ENCODE results near the gene PCNT.
A peak's percentile ranks its signal among the peaks of the same experiment; 100 is the strongest.

PCNT gene

DNA sequence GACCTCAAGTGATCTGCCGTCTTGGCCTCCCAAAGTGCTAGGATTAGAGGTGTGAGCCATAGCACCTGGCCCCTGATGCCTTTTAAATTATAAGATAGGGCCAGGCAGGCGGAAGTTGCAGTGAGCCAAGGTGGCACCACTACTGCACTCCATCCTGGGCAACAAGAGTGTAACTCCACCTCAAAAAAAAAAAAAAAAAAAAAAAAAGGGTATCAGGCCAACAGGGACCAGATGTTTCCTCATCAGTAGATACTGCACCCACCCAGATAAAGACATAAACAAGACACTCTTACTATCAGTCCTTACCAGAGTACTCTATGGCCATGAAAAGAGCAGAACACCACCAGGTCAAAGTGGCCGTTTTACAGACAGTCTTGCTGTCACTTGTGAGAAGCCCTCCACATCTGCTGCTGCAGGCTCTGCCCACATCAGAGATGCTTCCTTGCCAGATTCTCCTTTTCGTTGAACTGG, 3.6 kb upstream of the PCNT start:
- no peak overlapping the region for H2AFZ ChIP-seq (ENCODE audit: low read length, unreplicated experiment)
- peaks cover 18% of the 10 kb centered on the region for H3K4me1 ChIP-seq (ENCODE audit: control insufficient read depth, insufficient read depth, low read length, unreplicated experiment)
- peak overlapping the region; percentile 35 for H3K4me3 ChIP-seq (ENCODE audit: low read depth, low read length)
- H3K36me3 ChIP-seq (ENCODE audit: insufficient read depth, low read length) = no peaks in the 10 kb centered on the region; the same call in 1 of the 2 replicates
- no peaks in the 10 kb centered on the region for H3K27me3 ChIP-seq (ENCODE audit: insufficient read depth, low read length)
- H3K27ac ChIP-seq (ENCODE audit: low read depth, low read length) = no peak overlapping the region
- H3K79me2 ChIP-seq (ENCODE audit: control insufficient read depth, insufficient read depth, low read length, unreplicated experiment) = peaks cover 48% of the 10 kb centered on the region

DNA sequence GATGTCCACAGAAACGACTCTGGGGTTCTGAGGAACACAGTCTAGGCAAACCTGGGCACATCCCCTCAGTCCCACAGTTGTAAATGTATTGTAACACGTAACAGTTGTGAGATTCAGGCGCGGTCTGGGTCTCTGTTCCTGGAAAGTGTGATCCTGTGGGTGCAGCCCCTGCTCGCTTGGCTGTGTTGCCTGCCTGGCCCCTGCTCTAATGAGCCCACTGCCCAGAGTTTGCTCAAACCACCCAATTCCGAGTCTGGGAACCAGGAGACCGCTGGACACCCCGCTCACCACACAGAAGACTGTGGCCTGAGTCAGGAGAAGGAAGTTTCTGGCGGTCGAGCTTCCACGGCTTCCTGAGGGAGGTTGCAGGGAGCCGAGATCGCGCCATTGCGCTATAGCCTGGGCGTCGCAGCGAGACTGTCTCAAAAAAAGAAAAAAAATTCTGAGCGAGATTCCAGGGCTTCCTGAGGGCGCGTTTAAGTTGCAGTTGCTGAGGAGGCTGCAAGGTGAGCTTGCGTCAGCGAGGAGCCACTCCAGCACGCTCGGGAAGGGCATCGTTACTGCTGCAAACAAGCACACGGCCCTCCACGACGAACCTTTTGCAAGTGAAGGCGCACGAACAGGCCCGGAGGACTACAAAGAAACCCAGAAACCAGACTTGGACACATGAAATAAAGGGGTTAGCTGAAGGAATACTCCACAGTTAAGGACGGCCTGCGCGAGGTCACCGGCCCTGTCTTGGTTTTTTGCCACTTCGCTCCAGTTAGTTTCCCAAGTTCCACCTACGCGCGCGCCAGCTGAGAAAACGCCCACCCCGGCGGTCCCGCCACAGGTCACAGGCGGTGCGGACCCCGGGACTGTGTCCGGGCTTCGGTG, 1.4 kb upstream of the PCNT start:
- Histone ChIP-seq H3K27me3 (ENCODE audit: insufficient read depth, low read length) (no peaks in the 10 kb centered on the region), H2AFZ (ENCODE audit: low read length, unreplicated experiment) (peak overlapping the region; percentile 71), H3K4me1 (ENCODE audit: control insufficient read depth, insufficient read depth, low read length, unreplicated experiment) (peaks cover 29% of the 10 kb centered on the region), H3K79me2 (ENCODE audit: control insufficient read depth, insufficient read depth, low read length, unreplicated experiment) (peaks cover 66% of the 10 kb centered on the region), H3K36me3 (ENCODE audit: insufficient read depth, low read length) (no peaks in the 10 kb centered on the region; the same call in 1 of the 2 replicates), H3K27ac (ENCODE audit: low read depth, low read length) (peak overlapping the region; percentile 75; the same call in 1 of the 2 replicates), H3K4me3 (ENCODE audit: low read depth, low read length) (peak overlapping the region; percentile 100)

DNA sequence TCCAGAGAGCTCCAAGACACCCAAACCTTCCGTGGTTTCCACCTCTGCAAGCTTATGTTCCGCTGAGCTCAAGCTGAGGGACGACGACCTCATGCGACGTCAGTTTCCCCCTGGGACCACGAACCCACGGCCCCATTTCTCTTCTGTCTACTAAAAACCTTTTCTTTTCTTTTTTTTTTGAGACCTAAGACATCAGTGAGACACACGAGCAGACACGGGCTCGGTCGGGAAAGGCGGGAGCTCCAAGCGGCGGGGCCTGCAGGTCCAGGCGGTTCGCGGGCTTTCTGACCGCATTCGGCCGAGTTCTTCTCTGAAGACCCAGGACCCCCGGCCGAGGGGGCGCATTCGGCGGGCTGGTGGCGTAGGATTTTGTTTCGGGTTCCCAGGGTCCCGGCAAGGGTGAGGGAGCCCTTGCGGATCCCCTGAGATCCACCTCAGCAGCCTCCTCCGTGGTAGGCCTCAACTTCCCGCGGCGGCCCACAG, 688 bp upstream of the PCNT start:
- Histone ChIP-seq H2AFZ (ENCODE audit: low read length, unreplicated experiment) (peak overlapping the region; percentile 71), H3K4me1 (ENCODE audit: control insufficient read depth, insufficient read depth, low read length, unreplicated experiment) (peaks cover 29% of the 10 kb centered on the region), H3K4me3 (ENCODE audit: low read depth, low read length) (peak overlapping the region; percentile 100), H3K79me2 (ENCODE audit: control insufficient read depth, insufficient read depth, low read length, unreplicated experiment) (peaks cover 73% of the 10 kb centered on the region), H3K27me3 (ENCODE audit: insufficient read depth, low read length) (no peaks in the 10 kb centered on the region), H3K36me3 (ENCODE audit: insufficient read depth, low read length) (no peaks in the 10 kb centered on the region; the same call in 1 of the 2 replicates), H3K27ac (ENCODE audit: low read depth, low read length) (peak overlapping the region; percentile 75)

DNA sequence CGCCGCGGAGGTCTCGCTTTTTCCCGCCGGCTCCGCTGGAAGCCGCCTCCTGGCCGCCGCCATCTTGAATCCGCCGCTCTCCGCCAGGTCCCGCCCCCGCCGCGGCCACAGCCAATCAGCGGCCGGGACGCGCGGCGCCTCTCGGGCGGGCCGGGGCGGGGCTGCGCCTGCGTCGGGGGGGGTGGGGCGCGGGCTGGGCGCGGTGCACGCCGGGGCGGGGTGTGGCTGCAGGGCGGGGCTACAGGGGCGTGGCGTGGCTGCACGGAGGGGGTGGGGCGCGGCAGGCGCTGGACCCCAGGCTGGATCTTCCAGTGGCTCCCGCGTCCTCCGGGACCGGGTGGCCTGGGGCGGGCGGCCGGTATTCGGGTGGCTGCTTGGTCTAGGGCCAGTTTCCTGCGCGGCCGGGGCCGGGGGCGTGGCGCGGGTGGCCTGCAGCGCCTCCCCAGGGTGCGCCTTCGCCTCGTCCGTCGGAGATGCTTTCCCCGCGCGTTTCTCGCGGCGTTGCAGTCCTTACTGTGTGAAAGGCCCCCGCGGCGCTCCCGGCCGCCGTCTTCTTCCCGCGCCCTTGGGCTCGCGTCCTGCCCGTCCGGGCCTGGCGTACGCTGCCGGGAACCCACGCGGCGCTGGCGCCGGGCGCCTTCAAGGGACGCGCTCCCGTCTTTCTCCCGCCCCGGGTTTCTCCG, 575 bp downstream of the PCNT start:
- Histone ChIP-seq H3K36me3 (ENCODE audit: insufficient read depth, low read length) (no peaks in the 10 kb centered on the region; the same call in 1 of the 2 replicates), H3K79me2 (ENCODE audit: control insufficient read depth, insufficient read depth, low read length, unreplicated experiment) (peaks cover 79% of the 10 kb centered on the region), H2AFZ (ENCODE audit: low read length, unreplicated experiment) (peak overlapping the region; percentile 94), H3K27ac (ENCODE audit: low read depth, low read length) (peak overlapping the region; percentile 96), H3K4me3 (ENCODE audit: low read depth, low read length) (peak overlapping the region; percentile 100), H3K27me3 (ENCODE audit: insufficient read depth, low read length) (no peaks in the 10 kb centered on the region), H3K4me1 (ENCODE audit: control insufficient read depth, insufficient read depth, low read length, unreplicated experiment) (peaks cover 29% of the 10 kb centered on the region)

DNA sequence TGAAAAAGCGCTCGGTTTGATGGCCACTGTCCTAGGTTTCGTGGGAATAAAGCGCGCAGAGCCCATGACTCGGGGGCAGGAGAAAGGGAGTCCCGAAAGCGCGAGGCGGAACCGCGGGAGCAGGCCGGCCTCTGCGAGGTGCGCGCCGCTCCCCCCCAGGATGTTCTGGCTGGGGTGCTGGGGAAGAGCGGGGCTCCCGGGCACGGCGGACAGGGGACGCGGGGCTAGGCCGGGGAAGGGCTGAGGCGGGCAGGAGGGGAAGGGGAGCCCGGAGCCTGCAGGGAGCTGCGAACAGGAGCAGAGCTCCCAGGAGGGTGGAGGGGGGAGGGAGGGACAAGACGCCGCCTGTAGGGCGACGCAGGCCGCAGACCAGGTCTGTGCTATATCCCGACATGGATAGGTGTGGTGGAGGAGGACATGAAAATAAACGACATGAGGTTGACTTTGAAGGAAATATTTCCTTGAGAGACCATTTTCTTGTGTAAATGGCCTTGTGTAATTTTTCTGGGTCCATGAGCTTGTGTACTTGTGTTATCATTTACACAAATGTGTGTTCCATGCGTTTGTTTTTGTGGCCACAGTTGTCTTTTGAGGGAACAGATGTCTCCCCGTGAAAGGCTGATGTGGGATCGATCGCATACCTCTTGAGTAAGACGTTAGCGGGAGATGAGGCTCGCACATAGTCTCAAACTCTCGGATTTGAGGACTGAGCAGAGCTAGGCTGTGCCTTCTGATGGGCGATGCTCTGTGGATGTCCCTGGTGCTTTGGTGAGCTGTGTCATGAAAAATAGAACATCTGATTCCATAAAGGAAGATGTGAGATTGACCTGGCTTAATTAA, 1.3 kb downstream of the PCNT start:
- Histone ChIP-seq H3K27me3 (ENCODE audit: insufficient read depth, low read length) (no peaks in the 10 kb centered on the region), H3K36me3 (ENCODE audit: insufficient read depth, low read length) (no peaks in the 10 kb centered on the region; the same call in 1 of the 2 replicates), H3K79me2 (ENCODE audit: control insufficient read depth, insufficient read depth, low read length, unreplicated experiment) (peaks cover 83% of the 10 kb centered on the region), H3K4me1 (ENCODE audit: control insufficient read depth, insufficient read depth, low read length, unreplicated experiment) (peaks cover 29% of the 10 kb centered on the region), H3K4me3 (ENCODE audit: low read depth, low read length) (peak overlapping the region; percentile 93), H3K27ac (ENCODE audit: low read depth, low read length) (peak overlapping the region; percentile 74), H2AFZ (ENCODE audit: low read length, unreplicated experiment) (peak overlapping the region; percentile 94)

DNA sequence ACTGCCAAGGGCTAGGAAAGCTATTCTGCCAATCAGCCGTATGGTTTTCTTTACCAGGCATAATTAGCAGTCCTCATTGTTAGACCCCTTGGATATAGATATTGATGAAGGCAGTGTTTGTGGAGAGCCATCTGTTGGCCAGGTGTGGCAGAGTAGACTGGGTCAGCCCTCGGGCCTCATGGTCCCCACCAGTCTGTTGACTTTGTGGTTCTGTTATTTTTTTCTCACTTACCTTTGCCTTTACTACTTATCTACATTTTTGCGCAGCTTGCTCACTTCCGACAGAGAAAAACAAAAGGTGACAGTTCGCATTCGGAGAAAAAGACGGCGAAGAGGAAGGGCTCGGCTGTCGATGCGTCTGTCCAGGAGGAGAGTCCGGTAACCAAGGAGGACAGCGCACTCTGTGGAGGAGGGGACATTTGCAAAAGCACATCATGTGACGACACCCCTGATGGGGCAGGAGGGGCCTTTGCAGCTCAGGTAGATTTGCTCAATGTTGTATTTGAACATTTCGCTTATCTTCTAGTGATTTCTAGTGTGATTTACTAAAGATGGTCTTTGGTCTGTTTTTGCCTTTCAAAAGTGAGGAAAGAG, 2.3 kb downstream of the PCNT start:
- Histone ChIP-seq H2AFZ (ENCODE audit: low read length, unreplicated experiment) (no peak overlapping the region), H3K36me3 (ENCODE audit: insufficient read depth, low read length) (no peaks in the 10 kb centered on the region; the same call in 1 of the 2 replicates), H3K79me2 (ENCODE audit: control insufficient read depth, insufficient read depth, low read length, unreplicated experiment) (peaks cover 83% of the 10 kb centered on the region), H3K27ac (ENCODE audit: low read depth, low read length) (no peak overlapping the region), H3K27me3 (ENCODE audit: insufficient read depth, low read length) (no peaks in the 10 kb centered on the region), H3K4me3 (ENCODE audit: low read depth, low read length) (peak overlapping the region; percentile 93; the same call in 1 of the 2 replicates), H3K4me1 (ENCODE audit: control insufficient read depth, insufficient read depth, low read length, unreplicated experiment) (peaks cover 23% of the 10 kb centered on the region)

DNA sequence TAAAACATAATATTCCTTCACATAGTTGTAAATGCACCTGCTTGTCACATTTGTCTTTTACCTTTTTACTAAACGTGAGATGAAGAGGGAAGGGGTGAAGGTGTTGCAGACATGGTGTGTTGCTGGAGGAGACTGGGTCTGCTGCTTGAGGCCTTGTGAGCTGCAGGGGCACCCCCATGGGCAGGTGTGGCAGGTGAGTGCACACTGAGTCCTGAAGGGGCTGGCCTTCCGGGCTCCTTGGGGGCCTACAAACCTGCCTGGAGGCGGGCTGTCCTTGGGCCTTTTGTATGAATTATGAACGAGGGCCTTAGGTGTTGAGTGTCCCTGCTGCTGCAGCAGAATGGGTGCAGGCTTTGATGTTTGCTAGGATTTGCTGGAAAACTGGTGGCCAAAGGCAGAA, 3.8 kb downstream of the PCNT start:
- peaks cover 70% of the 10 kb centered on the region for H3K79me2 ChIP-seq (ENCODE audit: control insufficient read depth, insufficient read depth, low read length, unreplicated experiment)

DNA sequence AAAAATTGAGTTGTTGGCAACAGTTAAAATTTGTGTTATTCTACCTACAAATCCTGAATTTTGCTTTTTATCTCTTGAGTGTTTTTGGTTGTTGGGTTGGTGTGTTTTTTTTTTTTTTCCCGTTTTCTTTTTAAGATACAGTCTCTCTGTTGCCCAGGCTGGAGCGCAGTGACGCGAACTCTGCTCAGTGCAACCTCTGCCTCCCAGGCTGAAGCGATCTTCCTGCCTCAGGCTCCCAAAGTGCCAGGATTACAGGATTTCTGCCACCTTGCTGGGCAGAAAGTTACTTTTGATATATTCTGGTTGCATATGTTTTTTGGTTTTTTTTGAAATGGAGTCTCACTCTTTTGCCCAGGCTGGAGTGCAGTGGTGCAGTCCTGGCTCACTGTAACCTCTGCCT, 4.2 kb downstream of the PCNT start:
- Histone ChIP-seq H2AFZ (ENCODE audit: low read length, unreplicated experiment) (no peak overlapping the region), H3K4me3 (ENCODE audit: low read depth, low read length) (no peak overlapping the region), H3K27ac (ENCODE audit: low read depth, low read length) (no peak overlapping the region), H3K27me3 (ENCODE audit: insufficient read depth, low read length) (no peaks in the 10 kb centered on the region), H3K4me1 (ENCODE audit: control insufficient read depth, insufficient read depth, low read length, unreplicated experiment) (peaks cover 23% of the 10 kb centered on the region), H3K79me2 (ENCODE audit: control insufficient read depth, insufficient read depth, low read length, unreplicated experiment) (peaks cover 66% of the 10 kb centered on the region), H3K36me3 (ENCODE audit: insufficient read depth, low read length) (0 out of 2 replicates have a peak, but pooled peaks cover 3% of the 10 kb centered on the region)

More for the DNA sequence above, 3.8 kb downstream of the PCNT start:
- H2AFZ ChIP-seq (ENCODE audit: low read length, unreplicated experiment) = no peak overlapping the region
- H3K36me3 ChIP-seq (ENCODE audit: insufficient read depth, low read length) = 0 out of 2 replicates have a peak, but pooled peaks cover 3% of the 10 kb centered on the region
- H3K27me3 ChIP-seq (ENCODE audit: insufficient read depth, low read length) = no peaks in the 10 kb centered on the region
- peaks cover 19% of the 10 kb centered on the region for H3K4me1 ChIP-seq (ENCODE audit: control insufficient read depth, insufficient read depth, low read length, unreplicated experiment)
- no peak overlapping the region for H3K4me3 ChIP-seq (ENCODE audit: low read depth, low read length)
- no peak overlapping the region for H3K27ac ChIP-seq (ENCODE audit: low read depth, low read length)

DNA sequence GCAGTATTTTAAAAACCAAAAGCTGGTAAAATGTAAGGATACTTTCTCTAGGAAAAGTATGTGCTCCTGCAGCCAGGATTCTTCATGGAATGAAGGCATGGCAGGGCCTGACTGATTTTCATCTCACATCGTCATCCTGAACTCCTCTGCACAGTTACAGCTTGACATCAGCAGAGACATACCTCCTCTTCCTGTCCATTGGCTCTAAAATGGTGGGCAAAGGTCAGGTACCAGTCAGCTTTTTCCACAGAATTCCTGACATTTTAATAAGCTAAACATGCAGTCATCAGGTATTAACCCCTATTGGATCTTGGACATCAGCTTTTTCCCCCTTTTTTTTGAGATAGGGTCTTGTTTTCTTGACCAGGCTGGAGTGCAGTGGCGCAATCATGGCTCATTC, 5.8 kb downstream of the PCNT start:
- peaks cover 23% of the 10 kb centered on the region for H3K4me1 ChIP-seq (ENCODE audit: control insufficient read depth, insufficient read depth, low read length, unreplicated experiment)
- H3K4me3 ChIP-seq (ENCODE audit: low read depth, low read length) = no peak overlapping the region
- H3K27me3 ChIP-seq (ENCODE audit: insufficient read depth, low read length) = no peaks in the 10 kb centered on the region
- peaks cover 58% of the 10 kb centered on the region for H3K79me2 ChIP-seq (ENCODE audit: control insufficient read depth, insufficient read depth, low read length, unreplicated experiment)
- H2AFZ ChIP-seq (ENCODE audit: low read length, unreplicated experiment) = no peak overlapping the region
- H3K27ac ChIP-seq (ENCODE audit: low read depth, low read length) = no peak overlapping the region
- peaks cover 4% of the 10 kb centered on the region; the same call in 1 of the 2 replicates for H3K36me3 ChIP-seq (ENCODE audit: insufficient read depth, low read length)

All from ACC112 (cell line).